Activated CD8-positive, alpha-beta memory T cell treated with anti-CD3 and anti-CD28 coated beads, Interleukin-2, amount 50 U/mL, for 48 hours (primary cell): ENCODE measurements around the gene TXLNG.
"Not testable (repeated sequence)": the region's sequence is repeated elsewhere in the genome, so short reads cannot be mapped to it uniquely, and the experiment has no call there.

Source experiments
- DNase-seq: peaks from one replicate; pipeline ENCODE4 v3.0.0-alpha.2; 2020

TXLNG gene

GRCh38 chrX:16839219-16839851 lies 53.1 kb downstream of the TXLNG start:
- no peak for DNase-seq

- no peak for DNase-seq
Observed at GRCh38 chrX:16839852-16840460, 53.7 kb downstream of the TXLNG start.

GRCh38 chrX:16842684-16843083 lies 56.4 kb downstream of the TXLNG start:
- no peak for DNase-seq

- DNase-seq = no peak
Observed at GRCh38 chrX:16843208-16843909, 57.1 kb downstream of the TXLNG start.

GRCh38 chrX:16845686-16846085 lies 59.4 kb downstream of the TXLNG start:
- no peak for DNase-seq

- no peak for DNase-seq
Observed at GRCh38 chrX:16848541-16848940, 62.3 kb downstream of the TXLNG start.

- no peak for DNase-seq
Observed at GRCh38 chrX:16851421-16851820, 65.2 kb downstream of the TXLNG start.

- no peak for DNase-seq
Observed at GRCh38 chrX:16851827-16852226, 65.6 kb downstream of the TXLNG start.

- DNase-seq = no peak
Observed at GRCh38 chrX:16852617-16853179, 66.4 kb downstream of the TXLNG start.

- DNase-seq = no peak
Observed at GRCh38 chrX:16853537-16853936, 67.3 kb downstream of the TXLNG start.

- DNase-seq = no peak
Observed at GRCh38 chrX:16855363-16856075, 69.3 kb downstream of the TXLNG start.

GRCh38 chrX:16856076-16856404 lies 69.8 kb downstream of the TXLNG start:
- not testable (repeated sequence) for DNase-seq

- DNase-seq = no peak
Observed at GRCh38 chrX:16856744-16857143, 70.5 kb downstream of the TXLNG start.

GRCh38 chrX:16862829-16863228 lies 76.6 kb downstream of the TXLNG start:
- DNase-seq = no peak

- no peak for DNase-seq
Observed at GRCh38 chrX:16867947-16868346, 81.7 kb downstream of the TXLNG start.

GRCh38 chrX:16868920-16869319 lies 82.7 kb downstream of the TXLNG start:
- no peak for DNase-seq

- peak; percentile 70 for DNase-seq
Observed at GRCh38 chrX:16869393-16870094, 83.3 kb downstream of the TXLNG start.

- DNase-seq = peak; percentile 93
Observed at GRCh38 chrX:16870095-16870861, 84.0 kb downstream of the TXLNG start, which contains the start of gene RBBP7. Gene RBBP7 (minus strand): TSS chrX:16870362. CDS start chrX:16870053, 309 bp downstream.

- DNase-seq = peak; percentile 58
Observed at GRCh38 chrX:16870862-16871815, 84.9 kb downstream of the TXLNG start.

- no peak for DNase-seq
Observed at GRCh38 chrX:16873106-16873505, 86.8 kb downstream of the TXLNG start.
